GM23338 (cell line): ENCODE data around the gene RUNX3. TPM values are rescaled to one million over a fixed set of nuclear protein-coding genes. Genes with fewer than 3 reads are reported as not detected.

Experiments
- ATAC-seq: fragments of 200-7000 bp; cut with Tn5 transposase; 3 replicates; pipeline ENCODE4 v1.9.1; 2020
- DNase-seq: peaks from one replicate; pipeline ENCODE4 v3.0.0-alpha.2; 2015; ENCODE audit warnings: low spot score
- H2AFZ ChIP-seq: fragments of 200-600 bp; sonication (generic); 2 replicates; pipeline ENCODE4 v1.8.0; 2016; ENCODE audit warnings: antibody characterized with exemption, mild to moderate bottlenecking, moderate library complexity
- H3F3A ChIP-seq: fragments of 200-600 bp; sonication (generic); replicated peaks from 2 replicates; pipeline ENCODE4 v1.8.0; 2017; ENCODE audit warnings: antibody characterized with exemption, mixed run types, low read depth
- H3K27ac ChIP-seq: fragments of 200-600 bp; sonication (generic); 2 replicates; pipeline ENCODE4 v1.6.1; 2016; ENCODE audit warnings: low read depth
- H3K27me3 ChIP-seq: fragments of 200-600 bp; sonication (generic); 2 replicates; pipeline ENCODE4 v1.8.0; 2016; ENCODE audit warnings: mild to moderate bottlenecking, mixed run types, moderate library complexity; ENCODE audit not compliant: insufficient read depth
- H3K36me3 ChIP-seq: fragments of 200-600 bp; sonication (generic); 2 replicates; pipeline ENCODE4 v1.8.0; 2016; ENCODE audit warnings: mild to moderate bottlenecking; ENCODE audit not compliant: insufficient read depth
- H3K4me1 ChIP-seq: fragments of 200-600 bp; sonication (generic); 2 replicates; pipeline ENCODE4 v1.8.0; 2016; ENCODE audit warnings: mild to moderate bottlenecking, moderate library complexity; ENCODE audit not compliant: insufficient read depth
- H3K4me2 ChIP-seq: fragments of 200-600 bp; sonication (generic); 2 replicates; pipeline ENCODE4 v1.7.1; 2017; ENCODE audit warnings: mixed run types
- H3K4me3 ChIP-seq: fragments of 200-600 bp; sonication (generic); 2 replicates; pipeline ENCODE4 v1.6.1; 2016; ENCODE audit warnings: mixed run types
- H3K79me2 ChIP-seq: fragments of 200-600 bp; sonication (generic); replicated peaks from 2 replicates; pipeline ENCODE4 v1.8.0; 2017; ENCODE audit warnings: mild to moderate bottlenecking; ENCODE audit not compliant: insufficient read depth
- H3K9me2 ChIP-seq: fragments of 200-600 bp; sonication (generic); 2 replicates; pipeline ENCODE4 v1.8.0; 2017; ENCODE audit not compliant: insufficient read depth
- H4K20me1 ChIP-seq: fragments of 200-600 bp; sonication (generic); replicated peaks from 2 replicates; pipeline ENCODE4 v1.8.0; 2017; ENCODE audit warnings: mild to moderate bottlenecking; ENCODE audit not compliant: insufficient read depth
- H3K27ac Mint-ChIP-seq: 2 replicates; pipeline ENCODE4 v1.8.0; 2020; ENCODE audit warnings: inconsistent platforms, mild to moderate bottlenecking, moderate library complexity, mixed read lengths
- H3K27me3 Mint-ChIP-seq: 3 replicates; pipeline ENCODE4 v1.8.0; 2022; ENCODE audit warnings: low read depth, mild to moderate bottlenecking, moderate library complexity, mixed read lengths, inconsistent platforms; ENCODE audit not compliant: insufficient read depth, poor library complexity
- H3K36me3 Mint-ChIP-seq: 3 replicates; pipeline ENCODE4 v1.8.0; 2021; ENCODE audit warnings: low read depth, mild to moderate bottlenecking, inconsistent platforms, moderate library complexity, mixed read lengths
- H3K4me1 Mint-ChIP-seq: 3 replicates; pipeline ENCODE4 v1.8.0; 2020; ENCODE audit warnings: mild to moderate bottlenecking, inconsistent platforms, mixed read lengths
- H3K4me3 Mint-ChIP-seq: 3 replicates; pipeline ENCODE4 v1.8.0; 2021; ENCODE audit warnings: moderate library complexity, mild to moderate bottlenecking, inconsistent platforms, mixed read lengths
- H3K9me3 Mint-ChIP-seq: 3 replicates; pipeline ENCODE4 v1.8.0; 2020; ENCODE audit warnings: moderate library complexity, mild to moderate bottlenecking, inconsistent platforms, mixed read lengths
- CREB1 ChIP-seq: fragments of 250-450 bp; sonication (Bioruptor Pico); IDR thresholded peaks from 2 replicates; pipeline ENCODE4 v1.5.0; 2020; ENCODE audit warnings: low read depth, mild to moderate bottlenecking, moderate library complexity
- EZH2 ChIP-seq: fragments of 200-600 bp; sonication (generic); IDR thresholded peaks from one replicate; pipeline ENCODE4 v1.8.0; 2017; ENCODE audit warnings: antibody characterized with exemption, mild to moderate bottlenecking, low read depth; ENCODE audit not compliant: unreplicated experiment
- EZH2phosphoT487 ChIP-seq: fragments of 200-600 bp; sonication (generic); IDR thresholded peaks from one replicate; pipeline ENCODE4 v1.8.1; 2018; ENCODE audit warnings: antibody characterized with exemption; ENCODE audit not compliant: unreplicated experiment
- JUNB ChIP-seq: IDR thresholded peaks from one replicate; pipeline ENCODE4 v1.6.1; 2016; ENCODE audit warnings: antibody characterized with exemption; ENCODE audit not compliant: unreplicated experiment
- NANOG ChIP-seq: IDR thresholded peaks from 2 replicates; pipeline ENCODE4 v1.6.1; 2016; ENCODE audit warnings: antibody characterized with exemption, borderline replicate concordance
- POLR2AphosphoS5 ChIP-seq: IDR thresholded peaks from 2 replicates; pipeline ENCODE4 v1.6.1; 2016; ENCODE audit warnings: antibody characterized with exemption, low read depth
- STAT1 ChIP-seq: IDR thresholded peaks from one replicate; pipeline ENCODE4 v1.6.1; 2016; ENCODE audit warnings: antibody characterized with exemption; ENCODE audit not compliant: unreplicated experiment
- ZNF114 ChIP-seq: fragments of 250-450 bp; sonication (Bioruptor Pico); IDR thresholded peaks from 2 replicates; pipeline ENCODE4 v1.5.0; 2020; ENCODE audit warnings: mild to moderate bottlenecking, moderate library complexity
- ZNF331 ChIP-seq: fragments of 250-450 bp; sonication (Bioruptor Pico); IDR thresholded peaks from 2 replicates; pipeline ENCODE4 v1.5.0; 2020; ENCODE audit warnings: low read depth, mild to moderate bottlenecking, moderate library complexity
- polyA plus RNA-seq: library from polyadenylated mRNA; unstranded; fragments of >200 nt; fragmentation: Nextera tagmentation; extraction: Ambion mirVana; gene quantifications from 2 replicates; pipeline ENCODE4 v1.2.1, GENCODE V29; 2016
- total RNA-seq: library from RNA; depleted of rRNA; stranded (reverse); fragments of >200 nt; shearing (Covaris generic); gene quantifications from 2 replicates; pipeline ENCODE4 v1.2.3, GENCODE V29; 2014
- TF ChIP-seq, protein P1 (sequence below): fragments of 250-450 bp; sonication (Bioruptor Pico); IDR thresholded peaks from 2 replicates; pipeline ENCODE4 v1.5.0; 2020; ENCODE audit warnings: mild to moderate bottlenecking, moderate library complexity
- TF ChIP-seq, protein P2 (sequence below), 2 experiments: fragments of 200-600 bp in 1 of 2; sonication (generic) in 1 of 2; conservative IDR thresholded peaks; 2 replicates each; pipeline versions ENCODE4 v1.5.1 to v1.6.1; 2016 to 2017; ENCODE audit warnings: antibody characterized with exemption in 2 of 2, low read depth in 2 of 2, mild to moderate bottlenecking in 2 of 2, moderate library complexity in 1 of 2
- TF ChIP-seq, protein P3 (sequence below): IDR thresholded peaks from one replicate; pipeline ENCODE4 v1.6.1; 2018; ENCODE audit warnings: antibody characterized with exemption; ENCODE audit not compliant: unreplicated experiment
- TF ChIP-seq, protein P4 (sequence below): IDR thresholded peaks from 2 replicates; pipeline ENCODE4 v1.6.1; 2016; ENCODE audit warnings: antibody characterized with exemption

Gene RUNX3
- total and polyA plus RNA-seq, 2 experiments from 2014 or later = 0.23 to 0.73 TPM

DNA sequence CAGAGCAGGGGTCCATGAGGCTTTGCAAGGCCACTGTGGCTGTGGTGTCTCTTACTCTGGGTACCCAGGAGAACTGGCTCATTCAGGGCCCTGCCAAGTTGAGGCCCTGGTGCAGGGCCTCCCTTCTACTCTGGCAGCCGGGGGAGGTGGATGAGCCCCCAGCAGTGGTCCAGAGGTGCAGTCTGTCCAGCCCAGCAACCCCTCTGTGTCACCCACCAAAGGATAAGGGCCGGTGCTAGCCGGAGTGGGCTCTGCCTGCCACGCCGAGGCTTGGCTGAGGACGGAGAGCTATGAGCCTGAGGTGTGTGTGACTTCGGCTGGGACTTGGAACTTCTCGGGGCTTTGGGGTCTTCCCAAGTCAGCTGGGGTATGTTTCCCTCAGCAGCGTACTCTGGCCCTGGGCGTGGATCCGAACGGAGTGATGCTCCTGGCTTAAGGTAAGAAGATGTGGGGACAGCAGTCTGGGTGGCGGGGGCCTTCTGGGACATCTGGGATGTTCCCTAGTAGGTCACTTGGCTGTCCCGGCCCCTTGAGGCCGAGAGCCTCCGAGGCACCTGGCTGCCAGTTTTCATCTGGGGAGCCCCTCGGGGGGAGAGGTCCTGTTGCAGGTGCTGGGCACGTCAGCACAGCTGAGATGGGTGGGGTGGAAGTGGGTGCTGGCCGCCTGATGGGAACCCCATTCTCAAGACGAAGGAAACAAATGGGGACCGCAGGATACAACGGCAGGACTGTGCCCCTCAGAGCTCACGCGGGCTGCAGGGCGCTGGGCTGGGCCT lies 25.9 kb downstream of the RUNX3 start:
- H2AFZ ChIP-seq = no peak overlapping the region
- no peak overlapping the region for H3K4me3 ChIP-seq
- H3K79me2 ChIP-seq = no peaks in the 10 kb centered on the region
- H3K36me3 ChIP-seq = no peaks in the 10 kb centered on the region
- Mint-ChIP-seq H3K4me3 (no peak overlapping the region), H3K36me3 (no peaks in the 10 kb centered on the region; the same call in 2 of the 3 replicates), H3K27me3 (peaks cover 6% of the 10 kb centered on the region), H3K27ac (no peak overlapping the region), H3K9me3 (no peaks in the 10 kb centered on the region), H3K4me1 (peaks cover 18% of the 10 kb centered on the region)
- no peak overlapping the region for H3K27ac ChIP-seq
- ATAC-seq = no peak
- TF ChIP-seq ZNF114 (CRISPR knock-in tag) (no peak), POLR2AphosphoS5 (no peak), JUNB (no peak), NANOG (no peak), ZNF331 (CRISPR knock-in tag) (no peak), STAT1 (no peak), CREB1 (CRISPR knock-in tag) (no peak), EZH2phosphoT487 (no peak), EZH2 (no peak)
- TF ChIP-seq, protein P1, sequence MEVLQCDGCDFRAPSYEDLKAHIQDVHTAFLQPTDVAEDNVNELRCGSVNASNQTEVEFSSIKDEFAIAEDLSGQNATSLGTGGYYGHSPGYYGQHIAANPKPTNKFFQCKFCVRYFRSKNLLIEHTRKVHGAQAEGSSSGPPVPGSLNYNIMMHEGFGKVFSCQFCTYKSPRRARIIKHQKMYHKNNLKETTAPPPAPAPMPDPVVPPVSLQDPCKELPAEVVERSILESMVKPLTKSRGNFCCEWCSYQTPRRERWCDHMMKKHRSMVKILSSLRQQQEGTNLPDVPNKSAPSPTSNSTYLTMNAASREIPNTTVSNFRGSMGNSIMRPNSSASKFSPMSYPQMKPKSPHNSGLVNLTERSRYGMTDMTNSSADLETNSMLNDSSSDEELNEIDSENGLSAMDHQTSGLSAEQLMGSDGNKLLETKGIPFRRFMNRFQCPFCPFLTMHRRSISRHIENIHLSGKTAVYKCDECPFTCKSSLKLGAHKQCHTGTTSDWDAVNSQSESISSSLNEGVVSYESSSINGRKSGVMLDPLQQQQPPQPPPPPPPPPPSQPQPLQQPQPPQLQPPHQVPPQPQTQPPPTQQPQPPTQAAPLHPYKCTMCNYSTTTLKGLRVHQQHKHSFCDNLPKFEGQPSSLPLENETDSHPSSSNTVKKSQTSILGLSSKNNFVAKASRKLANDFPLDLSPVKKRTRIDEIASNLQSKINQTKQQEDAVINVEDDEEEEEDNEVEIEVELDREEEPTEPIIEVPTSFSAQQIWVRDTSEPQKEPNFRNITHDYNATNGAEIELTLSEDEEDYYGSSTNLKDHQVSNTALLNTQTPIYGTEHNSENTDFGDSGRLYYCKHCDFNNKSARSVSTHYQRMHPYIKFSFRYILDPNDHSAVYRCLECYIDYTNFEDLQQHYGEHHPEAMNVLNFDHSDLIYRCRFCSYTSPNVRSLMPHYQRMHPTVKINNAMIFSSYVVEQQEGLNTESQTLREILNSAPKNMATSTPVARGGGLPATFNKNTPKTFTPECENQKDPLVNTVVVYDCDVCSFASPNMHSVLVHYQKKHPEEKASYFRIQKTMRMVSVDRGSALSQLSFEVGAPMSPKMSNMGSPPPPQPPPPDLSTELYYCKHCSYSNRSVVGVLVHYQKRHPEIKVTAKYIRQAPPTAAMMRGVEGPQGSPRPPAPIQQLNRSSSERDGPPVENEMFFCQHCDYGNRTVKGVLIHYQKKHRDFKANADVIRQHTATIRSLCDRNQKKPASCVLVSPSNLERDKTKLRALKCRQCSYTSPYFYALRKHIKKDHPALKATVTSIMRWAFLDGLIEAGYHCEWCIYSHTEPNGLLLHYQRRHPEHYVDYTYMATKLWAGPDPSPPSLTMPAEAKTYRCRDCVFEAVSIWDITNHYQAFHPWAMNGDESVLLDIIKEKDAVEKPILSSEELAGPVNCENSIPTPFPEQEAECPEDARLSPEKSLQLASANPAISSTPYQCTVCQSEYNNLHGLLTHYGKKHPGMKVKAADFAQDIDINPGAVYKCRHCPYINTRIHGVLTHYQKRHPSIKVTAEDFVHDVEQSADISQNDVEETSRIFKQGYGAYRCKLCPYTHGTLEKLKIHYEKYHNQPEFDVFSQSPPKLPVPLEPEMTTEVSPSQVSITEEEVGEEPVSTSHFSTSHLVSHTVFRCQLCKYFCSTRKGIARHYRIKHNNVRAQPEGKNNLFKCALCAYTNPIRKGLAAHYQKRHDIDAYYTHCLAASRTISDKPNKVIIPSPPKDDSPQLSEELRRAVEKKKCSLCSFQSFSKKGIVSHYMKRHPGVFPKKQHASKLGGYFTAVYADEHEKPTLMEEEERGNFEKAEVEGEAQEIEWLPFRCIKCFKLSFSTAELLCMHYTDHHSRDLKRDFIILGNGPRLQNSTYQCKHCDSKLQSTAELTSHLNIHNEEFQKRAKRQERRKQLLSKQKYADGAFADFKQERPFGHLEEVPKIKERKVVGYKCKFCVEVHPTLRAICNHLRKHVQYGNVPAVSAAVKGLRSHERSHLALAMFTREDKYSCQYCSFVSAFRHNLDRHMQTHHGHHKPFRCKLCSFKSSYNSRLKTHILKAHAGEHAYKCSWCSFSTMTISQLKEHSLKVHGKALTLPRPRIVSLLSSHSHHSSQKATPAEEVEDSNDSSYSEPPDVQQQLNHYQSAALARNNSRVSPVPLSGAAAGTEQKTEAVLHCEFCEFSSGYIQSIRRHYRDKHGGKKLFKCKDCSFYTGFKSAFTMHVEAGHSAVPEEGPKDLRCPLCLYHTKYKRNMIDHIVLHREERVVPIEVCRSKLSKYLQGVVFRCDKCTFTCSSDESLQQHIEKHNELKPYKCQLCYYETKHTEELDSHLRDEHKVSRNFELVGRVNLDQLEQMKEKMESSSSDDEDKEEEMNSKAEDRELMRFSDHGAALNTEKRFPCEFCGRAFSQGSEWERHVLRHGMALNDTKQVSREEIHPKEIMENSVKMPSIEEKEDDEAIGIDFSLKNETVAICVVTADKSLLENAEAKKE (CRISPR knock-in tag) = no peak
- TF ChIP-seq, protein P2, sequence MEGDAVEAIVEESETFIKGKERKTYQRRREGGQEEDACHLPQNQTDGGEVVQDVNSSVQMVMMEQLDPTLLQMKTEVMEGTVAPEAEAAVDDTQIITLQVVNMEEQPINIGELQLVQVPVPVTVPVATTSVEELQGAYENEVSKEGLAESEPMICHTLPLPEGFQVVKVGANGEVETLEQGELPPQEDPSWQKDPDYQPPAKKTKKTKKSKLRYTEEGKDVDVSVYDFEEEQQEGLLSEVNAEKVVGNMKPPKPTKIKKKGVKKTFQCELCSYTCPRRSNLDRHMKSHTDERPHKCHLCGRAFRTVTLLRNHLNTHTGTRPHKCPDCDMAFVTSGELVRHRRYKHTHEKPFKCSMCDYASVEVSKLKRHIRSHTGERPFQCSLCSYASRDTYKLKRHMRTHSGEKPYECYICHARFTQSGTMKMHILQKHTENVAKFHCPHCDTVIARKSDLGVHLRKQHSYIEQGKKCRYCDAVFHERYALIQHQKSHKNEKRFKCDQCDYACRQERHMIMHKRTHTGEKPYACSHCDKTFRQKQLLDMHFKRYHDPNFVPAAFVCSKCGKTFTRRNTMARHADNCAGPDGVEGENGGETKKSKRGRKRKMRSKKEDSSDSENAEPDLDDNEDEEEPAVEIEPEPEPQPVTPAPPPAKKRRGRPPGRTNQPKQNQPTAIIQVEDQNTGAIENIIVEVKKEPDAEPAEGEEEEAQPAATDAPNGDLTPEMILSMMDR (conservative IDR thresholded peaks at IDR 0.05; ENCODE audit: low read depth in 2 of 2) = no peak
- TF ChIP-seq, protein P3, sequence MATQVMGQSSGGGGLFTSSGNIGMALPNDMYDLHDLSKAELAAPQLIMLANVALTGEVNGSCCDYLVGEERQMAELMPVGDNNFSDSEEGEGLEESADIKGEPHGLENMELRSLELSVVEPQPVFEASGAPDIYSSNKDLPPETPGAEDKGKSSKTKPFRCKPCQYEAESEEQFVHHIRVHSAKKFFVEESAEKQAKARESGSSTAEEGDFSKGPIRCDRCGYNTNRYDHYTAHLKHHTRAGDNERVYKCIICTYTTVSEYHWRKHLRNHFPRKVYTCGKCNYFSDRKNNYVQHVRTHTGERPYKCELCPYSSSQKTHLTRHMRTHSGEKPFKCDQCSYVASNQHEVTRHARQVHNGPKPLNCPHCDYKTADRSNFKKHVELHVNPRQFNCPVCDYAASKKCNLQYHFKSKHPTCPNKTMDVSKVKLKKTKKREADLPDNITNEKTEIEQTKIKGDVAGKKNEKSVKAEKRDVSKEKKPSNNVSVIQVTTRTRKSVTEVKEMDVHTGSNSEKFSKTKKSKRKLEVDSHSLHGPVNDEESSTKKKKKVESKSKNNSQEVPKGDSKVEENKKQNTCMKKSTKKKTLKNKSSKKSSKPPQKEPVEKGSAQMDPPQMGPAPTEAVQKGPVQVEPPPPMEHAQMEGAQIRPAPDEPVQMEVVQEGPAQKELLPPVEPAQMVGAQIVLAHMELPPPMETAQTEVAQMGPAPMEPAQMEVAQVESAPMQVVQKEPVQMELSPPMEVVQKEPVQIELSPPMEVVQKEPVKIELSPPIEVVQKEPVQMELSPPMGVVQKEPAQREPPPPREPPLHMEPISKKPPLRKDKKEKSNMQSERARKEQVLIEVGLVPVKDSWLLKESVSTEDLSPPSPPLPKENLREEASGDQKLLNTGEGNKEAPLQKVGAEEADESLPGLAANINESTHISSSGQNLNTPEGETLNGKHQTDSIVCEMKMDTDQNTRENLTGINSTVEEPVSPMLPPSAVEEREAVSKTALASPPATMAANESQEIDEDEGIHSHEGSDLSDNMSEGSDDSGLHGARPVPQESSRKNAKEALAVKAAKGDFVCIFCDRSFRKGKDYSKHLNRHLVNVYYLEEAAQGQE = no peak
- TF ChIP-seq, protein P4, sequence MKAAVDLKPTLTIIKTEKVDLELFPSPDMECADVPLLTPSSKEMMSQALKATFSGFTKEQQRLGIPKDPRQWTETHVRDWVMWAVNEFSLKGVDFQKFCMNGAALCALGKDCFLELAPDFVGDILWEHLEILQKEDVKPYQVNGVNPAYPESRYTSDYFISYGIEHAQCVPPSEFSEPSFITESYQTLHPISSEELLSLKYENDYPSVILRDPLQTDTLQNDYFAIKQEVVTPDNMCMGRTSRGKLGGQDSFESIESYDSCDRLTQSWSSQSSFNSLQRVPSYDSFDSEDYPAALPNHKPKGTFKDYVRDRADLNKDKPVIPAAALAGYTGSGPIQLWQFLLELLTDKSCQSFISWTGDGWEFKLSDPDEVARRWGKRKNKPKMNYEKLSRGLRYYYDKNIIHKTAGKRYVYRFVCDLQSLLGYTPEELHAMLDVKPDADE = no peak
- H3F3A ChIP-seq = no peaks in the 10 kb centered on the region
- H3K27me3 ChIP-seq = no peaks in the 10 kb centered on the region
- H4K20me1 ChIP-seq = no peaks in the 10 kb centered on the region
- no peaks in the 10 kb centered on the region for H3K4me1 ChIP-seq
- no peak overlapping the region for H3K4me2 ChIP-seq
- DNase-seq = no peak
- H3K9me2 ChIP-seq = no peaks in the 10 kb centered on the region
